ENCODE data around the gene COL4A1.

GRCh38 chr13:110261166-110262081, 45.5 kb downstream of the COL4A1 start:
- TF ChIP-seq ZMAT3 (CRISPR knock-in tag; conservative IDR thresholded peaks at IDR 0.05) (no peak), ZZZ3 (CRISPR knock-in tag; IDR thresholded peaks at IDR 0.05; ENCODE audit: borderline replicate concordance) (no peak), ZNF17 (CRISPR knock-in tag; IDR thresholded peaks at IDR 0.05) (no peak)
